ENCODE results near the gene CAND2.

- no peak for TF ChIP-seq TAF1 (IDR thresholded peaks at IDR 0.05; ENCODE audit: low read depth, low read length)
- TF ChIP-seq POU2F2 (IDR thresholded peaks at IDR 0.05; ENCODE audit: low read depth, low read length): no peak
Measured at GRCh38 chr3:12818773-12819172, 22.3 kb downstream of the CAND2 start.
